GM18502 (cell line): ENCODE data around the gene EIF3B.
"Not testable (repeated sequence)": the region's sequence is repeated elsewhere in the genome, so short reads cannot be mapped to it uniquely, and the experiment has no call there.

ENCODE experiments used
- ATAC-seq: cut with Tn5 transposase; IDR thresholded peaks from one replicate; pipeline ENCODE4 v1.9.1; 2021; ENCODE audit warnings: mild to moderate bottlenecking; ENCODE audit not compliant: unreplicated experiment, poor library complexity

EIF3B gene

DNA sequence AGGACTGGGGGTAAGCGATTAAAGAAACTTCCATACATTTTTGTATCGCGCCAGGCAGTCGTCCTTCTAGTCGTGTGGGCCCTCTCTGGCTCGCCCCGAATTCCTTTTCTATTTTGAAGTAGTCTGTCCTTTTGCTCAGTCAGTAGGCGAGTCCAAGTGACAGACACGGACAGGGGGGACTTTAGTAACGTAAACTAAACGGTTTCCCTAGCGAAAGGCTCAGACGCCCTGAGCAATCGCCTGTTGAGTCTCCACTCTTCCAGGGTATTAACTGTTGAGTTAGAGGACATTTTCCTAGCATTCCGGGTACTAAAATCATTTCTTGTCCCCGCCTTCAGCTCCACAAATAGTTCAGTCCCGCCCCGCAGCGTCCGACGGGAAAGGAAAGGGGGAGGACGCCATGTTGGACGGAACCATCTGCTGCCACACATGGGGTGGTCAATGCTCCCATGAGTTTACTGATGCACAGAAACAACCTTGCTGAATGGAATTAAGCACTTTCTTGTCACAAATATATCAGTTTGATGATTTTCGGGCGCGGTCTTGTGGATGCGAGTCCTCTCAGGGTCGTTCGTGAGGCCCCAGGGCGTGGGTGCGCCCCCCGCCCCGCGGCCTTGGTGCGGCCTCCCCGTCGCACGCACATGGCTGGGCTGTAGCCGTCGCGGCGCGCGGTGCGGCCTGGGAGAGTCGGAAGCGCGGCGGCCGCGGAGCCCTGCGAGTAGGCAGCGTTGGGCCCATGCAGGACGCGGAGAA, at the start of gene EIF3B:
TSS of gene EIF3B (plus strand) at position 642 of the 753 bp plus-strand sequence. CDS start at position 737, 95 bp downstream.
- ATAC-seq, result peak; percentile 87

DNA sequence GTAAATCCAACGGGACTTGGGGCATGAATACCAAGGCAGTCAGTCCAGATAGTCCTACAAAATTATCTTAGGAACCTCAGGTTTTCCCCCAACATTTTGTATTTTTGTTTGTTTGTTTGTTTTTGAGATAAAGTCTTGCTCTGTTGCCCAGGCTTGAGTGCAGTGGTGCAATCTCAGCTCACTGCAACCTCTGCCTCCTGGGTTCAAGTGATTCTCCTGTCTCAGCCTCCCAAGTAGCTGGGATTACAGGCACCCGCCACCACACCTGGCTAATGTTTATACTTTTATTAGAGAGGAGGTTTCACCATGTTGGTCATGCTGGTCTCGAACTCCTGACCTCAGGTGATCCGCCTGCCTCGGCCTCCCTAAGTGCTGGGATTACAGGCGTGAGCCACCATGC, 49.4 kb upstream of the EIF3B start:
- not testable (repeated sequence) for ATAC-seq

DNA sequence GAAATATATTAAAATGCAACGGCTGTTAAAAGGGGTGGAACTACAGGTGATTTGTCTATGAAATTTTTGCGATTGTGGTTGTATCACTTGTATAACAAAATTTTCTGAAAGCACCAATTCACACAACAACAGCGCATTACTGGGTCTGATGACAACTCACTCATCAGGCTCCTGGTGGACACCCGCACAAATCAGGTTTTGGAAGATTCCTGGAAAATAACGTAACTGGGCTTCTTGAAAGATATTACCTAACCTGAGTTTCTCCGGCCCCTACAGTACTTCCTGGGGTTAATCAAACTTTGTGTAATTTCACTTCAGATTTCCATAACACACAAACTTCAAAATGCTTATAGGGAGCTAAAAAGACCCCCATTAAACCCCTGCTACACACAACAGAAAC, 47.9 kb upstream of the EIF3B start:
- ATAC-seq, result no peak

DNA sequence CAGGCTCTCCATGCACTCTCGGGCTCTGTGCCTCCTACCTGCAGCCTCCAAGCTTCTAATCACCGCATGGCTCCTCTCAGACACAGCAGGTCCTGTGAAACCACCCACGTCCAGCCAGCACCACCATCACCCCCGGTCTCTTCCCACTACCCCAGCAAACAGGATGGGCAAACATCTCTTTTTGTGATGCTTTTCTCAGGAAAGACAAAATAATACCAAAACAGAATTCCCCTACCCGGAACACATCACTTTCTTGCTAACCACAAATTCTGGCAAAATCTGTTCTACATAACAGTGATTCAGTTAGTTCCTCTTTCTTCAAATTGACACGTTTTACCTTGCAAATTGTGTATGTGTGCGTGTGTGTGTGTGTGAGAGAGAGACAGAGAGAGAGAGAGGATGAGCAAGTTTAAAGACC, 46.9 kb upstream of the EIF3B start:
- ATAC-seq, result peak; percentile 61

DNA sequence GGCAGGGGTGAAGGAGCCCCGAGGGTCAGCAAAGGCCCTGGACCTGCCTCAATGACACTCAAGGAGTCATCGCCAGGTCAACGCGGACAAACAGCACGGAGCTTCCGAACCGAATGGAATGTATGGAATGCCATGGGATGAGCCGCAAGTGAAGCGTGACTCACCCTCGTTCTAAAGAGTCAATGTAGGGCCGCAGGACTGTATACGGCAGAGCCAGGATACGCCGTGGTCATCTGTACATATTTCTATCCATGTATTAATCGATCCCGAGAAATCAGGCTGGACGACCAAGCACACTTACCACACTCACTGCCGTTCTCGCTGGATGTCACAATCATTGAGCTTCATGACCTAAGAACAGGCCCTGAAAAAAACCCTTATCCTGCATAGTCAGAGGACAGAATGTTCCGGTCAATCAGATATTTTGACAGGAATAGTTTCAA, 44.7 kb upstream of the EIF3B start:
- ATAC-seq, result no peak

DNA sequence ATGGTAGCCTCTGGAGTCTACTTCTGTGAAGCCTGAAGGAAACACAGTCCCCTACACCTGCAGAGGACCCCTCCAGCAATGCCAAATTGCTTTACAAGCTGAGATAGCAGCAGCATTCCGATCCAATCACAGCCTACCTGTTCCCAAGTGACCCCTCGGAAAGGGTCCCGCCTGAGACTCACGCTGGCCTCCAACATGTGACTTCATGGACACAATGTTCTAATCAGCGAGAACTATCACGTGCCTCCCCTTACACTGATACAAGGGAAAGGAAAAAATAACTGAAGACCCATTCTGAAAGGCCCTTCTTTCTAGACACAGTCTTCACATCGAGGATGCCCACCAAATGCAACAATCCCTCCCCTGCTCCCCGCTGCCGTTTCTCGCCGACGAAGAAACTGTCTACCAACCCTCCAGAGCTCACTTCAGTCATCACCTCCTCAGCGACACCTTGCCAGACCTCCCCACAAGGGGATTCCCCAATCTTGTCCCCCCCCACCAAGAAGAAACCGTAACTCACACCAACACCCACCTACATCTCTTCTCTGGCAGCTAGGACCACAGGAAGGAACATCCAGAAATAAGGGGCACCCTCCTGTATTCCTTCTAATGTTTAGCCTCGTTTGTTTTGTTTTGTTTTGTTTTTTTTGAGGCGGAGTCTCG, 42.2 kb upstream of the EIF3B start:
- no peak for ATAC-seq

DNA sequence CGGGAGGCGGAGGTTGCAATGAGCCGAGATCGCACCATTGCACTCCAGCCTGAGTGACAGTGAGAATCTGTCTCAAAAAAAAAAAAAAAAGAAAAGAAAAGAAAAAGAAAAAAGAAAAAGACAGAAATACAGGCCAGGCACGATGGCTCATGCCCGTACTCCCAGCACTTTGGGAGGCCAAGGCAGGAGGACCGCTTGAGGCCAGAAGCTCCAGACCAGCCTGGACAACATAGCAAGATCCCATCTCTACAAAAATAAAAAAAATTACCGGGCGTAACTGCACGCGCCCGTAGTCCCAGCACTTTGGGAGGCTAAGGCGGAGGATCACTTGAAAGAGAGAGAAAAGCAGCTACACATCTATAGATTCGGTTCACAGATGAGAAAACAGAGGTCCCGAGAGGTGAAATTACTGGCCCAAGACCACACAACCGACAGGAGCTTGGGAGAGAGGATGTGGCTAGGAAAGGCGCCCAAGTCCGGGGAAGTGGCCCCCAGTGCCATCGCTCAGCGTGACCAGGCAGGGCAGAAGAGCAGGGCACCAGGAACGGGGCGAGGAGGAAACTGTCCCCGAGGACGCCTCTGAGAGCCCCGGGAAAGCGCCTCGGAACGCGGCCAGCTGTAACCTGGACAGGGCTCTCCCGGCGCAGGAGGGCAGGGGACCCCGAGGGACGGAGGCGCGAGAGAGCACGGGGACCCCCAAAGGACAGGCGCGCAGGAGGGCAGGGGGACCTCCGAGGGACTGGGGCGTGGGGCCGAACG, 41.0 kb upstream of the EIF3B start:
- ATAC-seq, result peak; percentile 7

DNA sequence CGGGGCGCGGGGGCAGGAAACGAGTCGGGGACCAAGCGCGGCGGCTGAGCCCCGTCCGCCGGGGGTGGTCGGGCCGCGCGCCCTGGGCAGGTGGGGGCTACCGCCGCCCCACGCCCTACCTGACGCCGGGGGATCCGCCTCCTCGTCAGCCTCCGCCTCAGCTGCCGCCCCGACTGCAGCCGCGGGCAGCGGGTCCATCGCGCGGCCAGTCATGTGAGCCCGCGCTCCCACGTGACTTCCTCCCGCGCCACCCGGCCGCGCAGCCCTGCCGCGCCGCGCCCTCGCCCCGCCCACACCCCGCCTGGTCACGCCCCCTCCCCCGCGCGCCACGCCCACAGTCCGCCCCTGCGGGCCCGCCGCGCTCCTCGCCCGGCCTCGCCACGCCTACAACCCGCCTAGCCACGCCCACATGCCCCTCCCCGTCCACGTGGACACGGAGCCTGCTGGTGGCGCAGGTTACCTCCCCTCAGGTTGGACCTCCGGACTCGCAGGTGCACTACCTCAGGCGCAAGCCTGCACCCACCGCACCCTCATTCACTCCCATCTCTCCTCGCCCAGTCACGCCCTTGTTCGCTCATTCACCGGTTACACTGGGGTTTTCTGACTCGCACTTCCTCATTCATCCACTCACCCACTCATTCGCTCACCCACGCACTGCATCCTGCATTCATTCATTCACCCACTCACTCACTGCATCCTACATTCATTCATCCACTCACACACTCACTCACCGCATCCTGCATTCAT, 40.2 kb upstream of the EIF3B start, which contains the start of gene SNX8:
TSS of gene SNX8 (minus strand) at position 233 of the 747 bp plus-strand sequence. CDS start at position 213, 20 bp downstream.
- peak; percentile 76 for ATAC-seq

DNA sequence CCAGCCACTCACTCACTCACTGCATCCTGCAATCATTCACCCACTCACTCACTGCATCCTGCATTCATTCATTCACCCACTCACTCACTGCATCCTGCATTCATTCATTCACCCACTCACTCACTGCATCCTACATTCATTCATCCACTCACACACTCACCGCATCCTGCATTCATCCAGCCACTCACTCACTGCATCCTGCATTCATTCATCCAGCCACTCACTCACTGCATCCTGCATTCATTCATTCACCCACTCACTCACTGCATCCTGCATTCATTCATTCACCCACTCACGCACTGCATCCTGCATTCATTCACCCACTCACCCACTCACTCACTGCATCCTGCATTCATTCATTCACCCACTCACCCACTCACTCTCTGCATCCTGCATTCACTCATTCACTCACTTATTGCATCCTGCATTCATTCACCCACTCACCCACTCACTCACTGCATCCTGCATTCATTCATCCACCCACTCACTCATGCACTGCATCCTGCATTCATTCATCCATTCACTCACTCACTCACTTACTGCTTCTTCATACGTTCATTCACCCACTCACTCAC, 39.6 kb upstream of the EIF3B start:
- ATAC-seq, result not testable (repeated sequence)

DNA sequence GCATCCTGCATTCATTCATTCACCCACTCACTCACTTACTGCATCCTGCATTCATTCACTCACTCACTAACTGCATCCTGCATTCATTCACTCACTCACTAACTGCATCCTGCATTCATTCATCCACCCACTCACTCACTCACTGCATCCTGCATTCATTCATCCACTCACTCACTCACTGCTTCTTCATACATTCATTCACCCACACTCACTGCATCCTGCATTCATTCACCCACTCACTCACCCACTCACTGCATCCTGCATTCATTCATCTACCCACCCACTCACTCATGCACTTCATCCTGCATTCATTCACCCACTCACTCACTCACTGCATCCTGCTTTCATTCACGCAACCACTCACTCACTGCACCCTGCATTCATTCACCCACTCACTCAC, 38.8 kb upstream of the EIF3B start:
- no peak for ATAC-seq

DNA sequence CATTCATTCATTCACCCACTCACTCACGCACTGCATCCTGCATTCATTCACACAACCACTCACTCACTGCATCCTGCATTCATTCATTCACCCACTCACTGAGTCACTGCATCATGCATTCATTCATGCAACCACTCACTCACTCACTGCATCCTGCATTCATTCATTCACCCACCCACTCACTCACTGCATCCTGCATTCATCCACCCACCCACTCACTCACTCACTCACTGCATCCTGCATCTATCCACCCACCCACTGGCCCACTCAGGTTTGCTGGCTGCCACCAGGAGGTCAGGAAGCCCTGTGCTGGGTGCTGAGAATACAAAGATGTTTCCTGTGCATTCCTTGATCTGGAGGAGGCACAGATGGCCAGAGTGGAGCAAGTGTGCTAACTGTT, 38.0 kb upstream of the EIF3B start:
- ATAC-seq, result no peak

DNA sequence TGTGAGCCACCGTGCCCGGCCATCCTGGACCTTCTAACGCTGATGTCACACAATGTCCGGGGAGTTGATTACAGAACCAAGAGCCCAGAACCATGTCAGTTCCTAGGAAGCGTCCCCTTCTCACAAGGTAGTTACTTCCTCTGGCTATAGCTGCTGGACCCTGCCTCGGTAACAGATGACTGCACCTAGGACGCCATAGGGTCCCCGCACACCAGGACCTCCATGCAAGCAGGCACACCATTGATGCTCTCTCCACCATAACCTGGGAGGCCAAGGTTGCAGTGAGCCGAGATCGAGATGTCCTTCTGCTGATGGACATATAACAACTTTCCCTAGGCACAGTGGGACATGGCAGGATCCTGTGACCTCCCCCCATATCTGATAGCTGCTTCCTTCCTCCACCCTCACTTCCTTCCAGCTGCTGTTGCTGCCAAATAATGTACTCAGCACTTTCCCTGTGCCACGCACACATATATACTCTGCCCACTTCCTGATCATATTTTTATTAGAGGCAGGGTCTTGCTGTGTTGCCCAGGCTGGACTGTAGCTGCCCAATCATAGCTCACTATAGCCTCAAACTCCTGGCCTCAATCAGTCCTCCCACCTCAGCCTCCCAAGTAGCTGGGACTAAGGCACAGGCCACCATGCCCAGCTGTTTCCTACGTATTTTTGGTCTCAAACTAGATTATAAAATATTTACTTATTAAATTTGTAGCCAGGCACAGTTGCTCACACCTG, 36.9 kb upstream of the EIF3B start:
- no peak for ATAC-seq

DNA sequence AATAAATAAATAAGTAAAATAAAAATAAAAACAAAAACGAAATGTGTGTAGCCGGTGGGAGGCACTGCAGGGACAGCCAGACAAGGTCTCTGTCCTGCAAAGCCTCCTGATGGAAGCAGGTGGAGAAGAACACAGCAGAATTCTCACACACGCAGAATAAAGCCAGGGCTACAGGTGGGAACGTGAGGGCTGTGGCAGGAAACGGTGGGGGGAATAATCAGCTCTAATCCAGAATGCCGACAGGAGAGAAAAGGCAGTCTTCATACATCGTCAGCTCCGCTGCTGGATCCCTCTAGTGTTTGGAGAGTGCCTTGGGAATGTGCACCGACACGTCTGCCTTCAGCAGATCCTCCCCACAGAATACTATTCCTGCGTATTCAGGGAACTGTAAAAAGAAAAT, 33.6 kb upstream of the EIF3B start:
- no peak for ATAC-seq

DNA sequence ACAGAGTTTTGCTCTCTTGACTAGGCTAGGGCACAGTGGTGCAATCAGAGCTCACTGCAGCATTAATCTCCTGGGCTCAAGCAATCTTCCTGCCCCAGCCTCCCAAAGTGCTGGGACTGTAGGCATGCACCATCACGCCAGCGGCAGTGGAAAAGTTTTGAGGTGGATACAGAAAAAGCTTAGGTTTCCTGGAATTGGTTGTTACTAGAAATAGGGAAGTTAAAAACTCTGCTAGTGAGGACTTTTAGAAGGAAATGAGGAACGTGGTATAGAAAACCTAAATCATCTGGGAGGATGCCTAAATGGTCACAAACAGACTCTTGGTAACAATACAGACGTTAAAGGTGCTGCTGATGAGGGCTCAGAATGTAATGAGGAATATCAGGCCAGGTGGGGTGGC, 29.5 kb upstream of the EIF3B start:
- ATAC-seq, result no peak

DNA sequence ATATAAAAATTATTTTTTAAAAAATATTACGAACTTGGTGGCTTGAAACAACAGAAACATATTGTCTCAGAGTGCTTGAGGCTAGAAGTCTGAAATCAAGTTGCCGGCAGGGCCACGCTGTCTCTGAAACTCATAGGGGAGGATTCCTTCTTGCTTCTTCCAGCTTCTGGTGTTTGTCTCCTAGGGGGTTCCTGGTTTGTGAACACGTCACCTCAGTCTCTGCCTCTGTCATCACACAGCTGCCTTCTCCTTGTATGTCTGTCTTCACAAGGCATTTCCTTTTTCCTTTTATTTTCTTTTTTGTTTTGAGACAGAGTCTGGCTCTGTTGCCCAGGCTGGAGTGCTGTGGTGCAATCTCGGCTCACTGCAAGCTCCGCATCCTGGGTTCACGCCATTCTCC, 27.7 kb upstream of the EIF3B start:
- no peak for ATAC-seq

DNA sequence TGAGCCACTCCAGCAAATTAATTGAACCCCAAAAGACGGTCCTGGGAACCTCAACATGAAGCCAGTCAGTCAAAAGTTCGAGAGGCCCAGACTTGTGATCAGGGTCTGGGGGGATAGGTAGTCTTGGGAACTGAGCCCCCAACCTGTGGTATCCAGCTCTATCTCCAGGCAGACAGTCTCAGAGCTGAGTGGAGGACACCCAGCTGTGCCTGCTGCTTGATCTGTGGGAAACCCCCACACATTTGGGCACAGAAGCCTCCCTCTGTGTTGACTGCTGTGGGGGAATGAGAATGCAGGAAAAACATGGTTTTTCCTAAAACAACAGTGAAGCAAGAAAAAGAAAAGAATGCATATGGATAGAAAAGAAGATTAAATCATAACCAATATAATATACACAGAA, 24.1 kb upstream of the EIF3B start:
- no peak for ATAC-seq

DNA sequence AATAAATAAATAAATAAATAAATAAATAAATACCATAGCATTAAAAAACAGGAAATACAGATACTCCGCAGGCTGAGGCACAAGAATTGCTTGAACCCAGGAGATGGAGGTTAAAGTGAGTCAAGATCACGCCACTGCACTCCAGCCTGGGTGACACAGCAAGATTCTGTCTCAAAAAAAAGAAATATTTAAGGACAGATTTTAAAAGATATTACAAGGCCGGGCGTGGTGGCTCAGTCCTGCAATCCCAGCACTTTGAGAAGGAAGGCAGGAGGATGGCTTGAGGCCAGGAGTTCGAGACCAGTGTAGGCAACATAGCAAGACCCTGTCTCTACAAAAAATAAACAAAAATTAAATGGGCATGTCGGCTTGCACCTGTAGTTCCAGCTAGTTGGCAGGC, 22.9 kb upstream of the EIF3B start:
- ATAC-seq, result no peak

DNA sequence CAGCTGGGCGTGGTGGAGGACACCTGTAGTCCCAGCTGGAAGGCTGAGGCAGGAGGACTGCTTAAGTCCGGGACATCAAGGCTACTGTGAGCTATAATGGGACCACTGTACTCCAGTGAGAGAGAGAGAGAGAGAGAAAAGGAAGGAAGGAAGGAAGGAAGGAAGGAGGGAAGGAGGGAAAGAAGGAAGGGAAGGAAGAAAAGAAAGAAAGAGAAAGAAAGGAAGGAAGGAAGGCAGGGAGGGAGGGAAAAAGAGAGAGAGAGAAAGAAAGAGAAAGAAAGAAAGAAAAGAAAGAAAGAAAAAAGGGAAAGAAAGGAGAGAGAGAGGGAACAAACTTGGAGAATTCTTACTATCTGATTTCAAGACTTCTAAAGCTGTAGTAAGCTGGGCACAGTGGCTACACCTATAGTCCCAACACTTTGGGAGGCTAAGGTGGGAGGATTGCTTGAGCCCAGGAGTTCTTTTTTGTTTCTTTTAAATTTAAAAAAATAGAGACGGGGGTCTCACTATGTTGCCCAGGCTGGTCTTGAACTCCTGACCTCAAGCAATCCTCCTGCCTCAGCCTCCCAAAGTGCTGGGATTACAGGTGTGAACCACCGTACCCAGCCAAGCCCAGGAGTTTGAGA, 21.9 kb upstream of the EIF3B start:
- not testable (repeated sequence) for ATAC-seq
